Natural killer cell (primary cell): ENCODE measurements around the gene RCOR3. TPM values are rescaled to one million over a fixed set of nuclear protein-coding genes. Genes with fewer than 3 reads are reported as not detected.

ENCODE experiments used
- ATAC-seq, 3 donors: fragments of 150-1000 bp in 2 of 3; fragments of 200-7000 bp in 1 of 3; cut with Tn5 transposase; 1 replicate in 1 of 3; 2 replicates in 2 of 3; pipeline ENCODE4 v1.10.0; 2021; ENCODE audit warnings: mild to moderate bottlenecking in 2 of 3, moderate library complexity in 2 of 3
- DNase-seq, 2 donors: peaks; one replicate each; pipeline versions ENCODE4 v3.0.0 to v3.0.0-alpha.2; 2013 to 2021; ENCODE audit warnings: mixed read lengths in 1 of 2
- H3K27ac ChIP-seq: one replicate; pipeline ENCODE4 v1.5.1; 2013; ENCODE audit warnings: mild to moderate bottlenecking, low read length
- H3K27me3 ChIP-seq: one replicate; pipeline ENCODE4 v1.6.1; 2013; ENCODE audit warnings: low read length; ENCODE audit not compliant: control insufficient read depth, insufficient read depth
- H3K36me3 ChIP-seq: one replicate; pipeline ENCODE4 v1.6.1; 2013; ENCODE audit warnings: low read length; ENCODE audit not compliant: control insufficient read depth, insufficient read depth
- H3K4me1 ChIP-seq: one replicate; pipeline ENCODE4 v1.6.1; 2013; ENCODE audit warnings: low read length; ENCODE audit not compliant: control insufficient read depth, insufficient read depth
- H3K4me3 ChIP-seq: one replicate; pipeline ENCODE4 v1.5.1; 2013; ENCODE audit warnings: low read length
- H3K9me3 ChIP-seq: one replicate; pipeline ENCODE4 v1.6.1; 2013; ENCODE audit warnings: low read length; ENCODE audit not compliant: control insufficient read depth, insufficient read depth
- H3K27ac Mint-ChIP-seq, 2 donors: one replicate each; pipeline ENCODE4 v1.8.0; 2022; ENCODE audit warnings: mild to moderate bottlenecking in 2 of 2, mixed read lengths in 2 of 2, moderate library complexity in 1 of 2
- H3K27me3 Mint-ChIP-seq, 2 donors: one replicate each; pipeline ENCODE4 v1.8.0; 2022; ENCODE audit warnings: low read depth in 2 of 2, mixed read lengths in 2 of 2
- H3K36me3 Mint-ChIP-seq: one replicate; pipeline ENCODE4 v1.8.0; 2022; ENCODE audit warnings: mixed read lengths
- H3K4me1 Mint-ChIP-seq, 2 donors: one replicate each; pipeline ENCODE4 v1.8.0; 2022; ENCODE audit warnings: mixed read lengths in 2 of 2
- H3K4me3 Mint-ChIP-seq: one replicate; pipeline ENCODE4 v1.8.0; 2022; ENCODE audit warnings: mild to moderate bottlenecking, moderate library complexity, mixed read lengths
- H3K9me3 Mint-ChIP-seq, 2 donors: one replicate each; pipeline ENCODE4 v1.8.0; 2022; ENCODE audit warnings: mixed read lengths in 2 of 2
- CTCF ChIP-seq: fragments of 200-600 bp; IDR thresholded peaks from one replicate; pipeline ENCODE4 v1.8.0; 2022; ENCODE audit warnings: antibody characterized with exemption
- WGBS: methylation state at CpG from one replicate; pipeline ENCODE4 v1.1.7; 2013; ENCODE audit warnings: missing lambda C conversion rate; ENCODE audit not compliant: insufficient coverage; 5-methylcytosine and 5-hydroxymethylcytosine counted together
- intact Hi-C: fragments of 100-400 bp; cut with micrococcal nuclease; formaldehyde crosslinking; loops from one replicate; pipeline ENCODE4 v1.14.2; 2022
- total RNA-seq, 4 donors: library from RNA; stranded (reverse); fragments of 120-200 nt in 1 of 4; gene quantifications; one replicate each; pipeline versions ENCODE4 v1.2.3 to v1.2.4, GENCODE V29; 2013 to 2022

RCOR3 gene
- total RNA-seq, 3 donors from 2014 or later (not counting 1 experiment from before 2014, with no cell fraction given), result 70.9 to 99.2 (median 78.6) TPM

DNA sequence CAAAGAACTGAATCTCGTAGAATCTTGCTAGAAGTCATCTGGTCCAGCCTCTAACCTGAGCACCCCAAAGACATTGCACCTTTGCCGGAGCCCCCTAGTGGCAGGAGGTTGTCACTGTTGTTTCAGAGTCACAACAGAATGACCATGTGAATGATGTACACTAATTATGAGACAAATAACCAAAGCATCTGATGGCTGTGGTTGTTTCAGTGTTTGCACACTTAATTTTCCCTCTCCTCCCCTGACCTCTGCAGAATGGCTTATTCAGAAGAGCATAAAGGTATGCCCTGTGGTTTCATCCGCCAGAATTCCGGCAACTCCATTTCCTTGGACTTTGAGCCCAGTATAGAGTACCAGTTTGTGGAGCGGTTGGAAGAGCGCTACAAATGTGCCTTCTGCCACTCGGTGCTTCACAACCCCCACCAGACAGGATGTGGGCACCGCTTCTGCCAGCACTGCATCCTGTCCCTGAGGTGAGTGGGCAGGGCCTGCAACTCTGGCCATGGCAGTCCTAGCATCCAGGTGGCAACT is 93.9 kb downstream of the RCOR3 start:
- H3K27ac ChIP-seq, result peak overlapping the region; percentile 48
- intact Hi-C loops, result loop anchor here (1.0 kb wide), 1 partner anchor 30 kb away; no protein-coding TSS in a partner anchor
- H3K9me3 Mint-ChIP-seq, result no peaks in the 10 kb centered on the region

GRCh38 chr1:211353562-211354212 is 94.5 kb downstream of the RCOR3 start:
- intact Hi-C loops, result loop anchor here (1.0 kb wide), 1 partner anchor 30 kb away; no protein-coding TSS in a partner anchor
- no peak overlapping the region for H3K4me3 ChIP-seq

More for the DNA sequence above, 93.9 kb downstream of the RCOR3 start:
- no peak overlapping the region for H3K4me3 ChIP-seq
- ATAC-seq (peak; percentile 77 to 88 (median 77)), DNase-seq (peak; percentile 44 to 71)
- H3K36me3 ChIP-seq, result peaks cover 19% of the 10 kb centered on the region
- H3K27me3 ChIP-seq, result no peaks in the 10 kb centered on the region
- Mint-ChIP-seq H3K36me3 (no peaks in the 10 kb centered on the region), H3K4me3 (peak overlapping the region; percentile 82), H3K27ac (peak overlapping the region; percentile 74 to 86), H3K27me3 (no peaks in the 10 kb centered on the region), H3K4me1 (peaks cover 58 to 74% of the 10 kb centered on the region in 2 donors)
- peaks cover 42% of the 10 kb centered on the region for H3K4me1 ChIP-seq
- TF ChIP-seq CTCF, result peak; percentile 82
- WGBS, result 15% methylated on average over 8 of the region's 8 CpGs
- H3K9me3 ChIP-seq, result no peaks in the 10 kb centered on the region

DNA sequence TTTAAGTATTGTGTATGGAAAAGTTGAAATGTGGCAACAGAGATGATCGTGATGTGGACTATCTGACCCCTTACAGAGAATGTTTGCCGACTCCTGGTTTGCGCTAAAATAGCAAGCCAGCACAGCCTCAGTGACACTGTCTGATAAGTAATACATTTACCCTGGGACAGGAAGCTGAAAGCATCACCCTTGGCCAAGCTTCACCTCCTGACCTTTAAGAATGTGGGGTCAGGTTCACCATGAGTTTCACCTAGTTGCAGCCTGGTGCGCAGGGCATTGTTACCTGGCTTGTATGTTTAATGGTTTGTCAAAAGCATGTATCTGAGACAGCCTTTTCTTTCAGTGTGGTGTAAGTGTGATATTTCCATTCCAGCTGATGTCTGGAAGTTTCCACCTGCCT is 96.7 kb downstream of the RCOR3 start:
- ATAC-seq, result peak in 1 of 3 donors; percentile 14
- Histone ChIP-seq H3K9me3 (no peaks in the 10 kb centered on the region), H3K27ac (no peak overlapping the region), H3K36me3 (peaks cover 37% of the 10 kb centered on the region), H3K4me1 (peaks cover 36% of the 10 kb centered on the region), H3K27me3 (no peaks in the 10 kb centered on the region), H3K4me3 (no peak overlapping the region)
- WGBS, result 67% methylated on average over 4 of the region's 4 CpGs
- H3K9me3 Mint-ChIP-seq, result no peaks in the 10 kb centered on the region
- H3K27me3 Mint-ChIP-seq, result no peaks in the 10 kb centered on the region
- intact Hi-C loops, result no loop called here
- no peak for DNase-seq
- no peak for TF ChIP-seq CTCF
- peaks cover 44 to 59% of the 10 kb centered on the region in 2 donors for H3K4me1 Mint-ChIP-seq
- no peak overlapping the region for H3K4me3 Mint-ChIP-seq
- H3K27ac Mint-ChIP-seq, result peak overlapping the region; percentile 61 to 74
- H3K36me3 Mint-ChIP-seq, result peaks cover 10% of the 10 kb centered on the region

More at GRCh38 chr1:211353562-211354212, 94.5 kb downstream of the RCOR3 start:
- H3K4me3 Mint-ChIP-seq, result peak overlapping the region; percentile 82
- H3K27me3 Mint-ChIP-seq, result no peaks in the 10 kb centered on the region
- peaks cover 58 to 74% of the 10 kb centered on the region in 2 donors for H3K4me1 Mint-ChIP-seq
- H3K9me3 ChIP-seq, result no peaks in the 10 kb centered on the region
- ATAC-seq (peak in 2 of 3 donors; percentile 6 to 33), DNase-seq (no peak)
- peaks cover 42% of the 10 kb centered on the region for H3K4me1 ChIP-seq
- peaks cover 19% of the 10 kb centered on the region for H3K36me3 ChIP-seq
- H3K27me3 ChIP-seq, result no peaks in the 10 kb centered on the region
- no peaks in the 10 kb centered on the region for H3K9me3 Mint-ChIP-seq
- TF ChIP-seq CTCF, result no peak
- 0% methylated on average over 1 of the region's 1 CpG for WGBS
- peak overlapping the region; percentile 48 for H3K27ac ChIP-seq
- H3K36me3 Mint-ChIP-seq, result no peaks in the 10 kb centered on the region
- peak overlapping the region; percentile 74 to 86 for H3K27ac Mint-ChIP-seq
